ENCODE measurements around the gene SAMM50.
A peak's percentile ranks its signal among the peaks of the same experiment; 100 is the strongest.

The SAMM50 gene

DNA sequence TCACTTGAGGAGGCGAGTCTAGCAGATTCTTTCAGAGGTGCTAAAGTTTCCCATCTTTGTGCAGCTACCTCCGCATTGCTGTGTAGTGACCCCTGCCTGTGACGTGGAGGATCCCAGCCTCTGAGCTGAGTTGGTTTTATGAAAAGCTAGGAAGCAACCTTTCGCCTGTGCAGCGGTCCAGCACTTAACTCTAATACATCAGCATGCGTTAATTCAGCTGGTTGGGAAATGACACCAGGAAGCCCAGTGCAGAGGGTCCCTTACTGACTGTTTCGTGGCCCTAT lies 8.9 kb upstream of the SAMM50 start:
- peaks cover 7% of the 10 kb centered on the region for H3K4me1 ChIP-seq (ENCODE audit: control insufficient read depth, insufficient read depth, low read depth, low read length)
- WGBS = 88% methylated on average over 7 of the region's 7 CpGs
- H2AFZ ChIP-seq (ENCODE audit: low read depth, low read length) = no peak overlapping the region
- H4K8ac ChIP-seq (ENCODE audit: low read length) = no peak overlapping the region
- peaks cover 6% of the 10 kb centered on the region for H3K79me1 ChIP-seq (replicated peaks; ENCODE audit: low read length, poor library complexity, severe bottlenecking)
- no peak overlapping the region for H2BK12ac ChIP-seq (ENCODE audit: low read length in 2 of 2)
- no peak overlapping the region for H3K18ac ChIP-seq (ENCODE audit: low read depth in 1 of 2, low read length in 2 of 2)
- no peak for DNase-seq
- no peak overlapping the region for H2BK5ac ChIP-seq (ENCODE audit: low read depth, low read length, poor library complexity, severe bottlenecking)
- no peaks in the 10 kb centered on the region for H3K27me3 ChIP-seq (ENCODE audit: control insufficient read depth in 1 of 2, insufficient read depth in 1 of 2, low read length in 2 of 2)
- H3K4me2 ChIP-seq (ENCODE audit: low read length, poor library complexity, severe bottlenecking) = no peak overlapping the region
- peaks cover 6% of the 10 kb centered on the region for H3K9me3 ChIP-seq (ENCODE audit: control insufficient read depth, low read length)
- H3K4ac ChIP-seq (ENCODE audit: low read depth in 1 of 2, low read length in 2 of 2) = no peak overlapping the region
- H2BK120ac ChIP-seq (ENCODE audit: low read depth, low read length) = no peak overlapping the region
- H3K4me3 ChIP-seq (ENCODE audit: insufficient read depth in 1 of 2, low read depth in 1 of 2, low read length in 2 of 2) = no peak overlapping the region
- H2AK5ac ChIP-seq (ENCODE audit: low read length, severe bottlenecking) = no peak overlapping the region
- no peak overlapping the region for H3K23ac ChIP-seq (ENCODE audit: low read length in 2 of 2)
- H3K36me3 ChIP-seq (ENCODE audit: control insufficient read depth in 1 of 2, insufficient read depth in 2 of 2, low read depth in 1 of 2, low read length in 2 of 2) = peaks cover 24 to 45% of the 10 kb centered on the region in 2 experiments
- H4K91ac ChIP-seq (ENCODE audit: low read length) = no peak overlapping the region
- no peak overlapping the region for H3K14ac ChIP-seq (ENCODE audit: low read length in 2 of 2)
- no peak overlapping the region for H3K9ac ChIP-seq (ENCODE audit: low read length)
- no peak overlapping the region for H3K27ac ChIP-seq (ENCODE audit: low read length, poor library complexity, severe bottlenecking)
- H2BK15ac ChIP-seq (ENCODE audit: low read depth, poor library complexity, severe bottlenecking) = no peak overlapping the region

DNA sequence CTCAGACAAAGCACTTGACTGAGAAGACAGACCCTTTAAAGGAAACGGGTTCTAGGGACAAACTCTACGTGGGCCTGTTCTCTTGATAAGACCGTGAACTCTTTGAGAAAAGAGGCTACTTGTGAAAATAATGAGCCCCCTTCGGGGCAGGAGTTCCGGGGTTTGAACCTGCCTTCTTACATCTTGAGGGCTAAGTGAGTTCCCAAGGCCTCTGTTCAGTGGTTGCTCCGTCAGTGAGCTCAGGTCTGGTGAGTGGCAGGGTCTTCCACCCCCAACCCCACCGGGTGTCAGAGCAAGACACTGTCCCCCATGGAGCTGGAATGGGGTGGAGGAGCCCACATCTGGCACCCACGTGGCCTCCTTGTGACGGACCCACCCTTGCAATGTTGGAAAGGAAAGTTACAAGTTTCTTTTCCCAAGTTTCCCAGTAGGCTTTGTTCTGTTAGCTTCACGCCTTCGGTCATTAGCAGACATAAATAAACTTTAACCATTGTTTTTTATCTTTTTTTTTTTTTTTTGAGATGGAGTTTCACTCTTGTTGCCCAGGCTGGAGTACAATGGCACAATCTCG lies 6.3 kb upstream of the SAMM50 start:
- Histone ChIP-seq H3K4ac (ENCODE audit: low read depth in 1 of 2, low read length in 2 of 2) (no peak overlapping the region), H4K8ac (ENCODE audit: low read length) (no peak overlapping the region), H2BK15ac (ENCODE audit: low read depth, poor library complexity, severe bottlenecking) (no peak overlapping the region), H4K91ac (ENCODE audit: low read length) (no peak overlapping the region), H2BK5ac (ENCODE audit: low read depth, low read length, poor library complexity, severe bottlenecking) (no peak overlapping the region), H3K14ac (ENCODE audit: low read length in 2 of 2) (no peak overlapping the region), H2AK5ac (ENCODE audit: low read length, severe bottlenecking) (no peak overlapping the region), H3K27ac (ENCODE audit: low read length, poor library complexity, severe bottlenecking) (no peak overlapping the region), H3K9me3 (ENCODE audit: control insufficient read depth, low read length) (no peaks in the 10 kb centered on the region), H2AFZ (ENCODE audit: low read depth, low read length) (no peak overlapping the region), H2BK12ac (ENCODE audit: low read length in 2 of 2) (no peak overlapping the region), H2BK120ac (ENCODE audit: low read depth, low read length) (no peak overlapping the region), H3K4me2 (ENCODE audit: low read length, poor library complexity, severe bottlenecking) (no peak overlapping the region), H3K9ac (ENCODE audit: low read length) (no peak overlapping the region), H3K27me3 (ENCODE audit: control insufficient read depth in 1 of 2, insufficient read depth in 1 of 2, low read length in 2 of 2) (no peaks in the 10 kb centered on the region), H3K4me1 (ENCODE audit: control insufficient read depth, insufficient read depth, low read depth, low read length) (peaks cover 7% of the 10 kb centered on the region), H3K79me1 (replicated peaks; ENCODE audit: low read length, poor library complexity, severe bottlenecking) (peaks cover 3% of the 10 kb centered on the region), H3K4me3 (ENCODE audit: insufficient read depth in 1 of 2, low read depth in 1 of 2, low read length in 2 of 2) (no peak overlapping the region), H3K23ac (ENCODE audit: low read length in 2 of 2) (no peak overlapping the region), H3K18ac (ENCODE audit: low read depth in 1 of 2, low read length in 2 of 2) (no peak overlapping the region), H3K36me3 (ENCODE audit: control insufficient read depth in 1 of 2, insufficient read depth in 2 of 2, low read depth in 1 of 2, low read length in 2 of 2) (peaks cover 3 to 41% of the 10 kb centered on the region in 2 experiments)
- 91% methylated on average over 9 of the region's 12 CpGs for WGBS
- no peak for DNase-seq

DNA sequence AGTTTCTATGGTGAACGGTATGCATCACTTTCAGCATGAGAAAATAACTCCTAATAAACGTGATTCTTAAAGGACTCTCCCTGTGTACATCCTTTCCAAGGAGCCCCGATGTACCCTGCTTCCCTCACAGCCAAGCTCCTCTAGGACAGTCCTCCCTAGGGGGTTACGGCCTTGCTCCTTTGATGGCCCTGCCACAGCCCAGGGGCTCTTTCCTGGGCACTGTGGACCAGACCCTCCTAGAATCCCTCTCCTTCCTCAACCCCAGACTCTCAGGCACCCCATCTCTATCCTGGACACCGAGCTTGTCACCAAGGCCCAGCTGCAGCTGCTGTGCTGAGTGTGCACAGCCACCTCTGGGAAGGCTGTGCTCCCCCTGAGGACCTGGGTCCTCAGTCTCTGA lies 3.9 kb upstream of the SAMM50 start:
- peaks cover 0 to 17% of the 10 kb centered on the region in 2 experiments for H3K36me3 ChIP-seq (ENCODE audit: control insufficient read depth in 1 of 2, insufficient read depth in 2 of 2, low read depth in 1 of 2, low read length in 2 of 2)
- WGBS = 94% methylated on average over 5 of the region's 5 CpGs

DNA sequence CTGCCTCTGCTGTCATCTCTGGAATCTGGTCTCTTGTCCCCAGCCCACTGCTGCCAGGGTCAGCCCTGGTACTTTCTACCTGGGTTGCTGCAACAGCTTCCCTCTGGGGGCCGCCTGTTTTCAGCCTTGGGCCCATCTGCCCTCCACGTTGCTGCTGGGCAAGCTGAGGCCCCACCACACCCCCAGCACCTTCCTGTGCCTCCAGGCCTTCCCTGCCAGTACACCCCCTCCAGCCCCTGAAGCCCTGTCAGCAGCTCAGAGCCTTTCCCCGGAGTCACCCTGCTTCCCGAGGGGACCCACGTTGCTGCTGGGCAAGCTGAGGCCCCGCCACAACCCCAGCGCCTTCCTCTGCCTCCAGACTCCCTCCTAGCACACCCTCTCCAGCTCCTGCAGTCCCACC lies 3.3 kb upstream of the SAMM50 start:
- Histone ChIP-seq H2BK15ac (ENCODE audit: low read depth, poor library complexity, severe bottlenecking) (no peak overlapping the region), H3K9ac (ENCODE audit: low read length) (no peak overlapping the region), H2BK120ac (ENCODE audit: low read depth, low read length) (no peak overlapping the region), H3K14ac (ENCODE audit: low read length in 2 of 2) (no peak overlapping the region), H3K4me1 (ENCODE audit: control insufficient read depth, insufficient read depth, low read depth, low read length) (peaks cover 7% of the 10 kb centered on the region), H3K18ac (ENCODE audit: low read depth in 1 of 2, low read length in 2 of 2) (no peak overlapping the region), H3K9me3 (ENCODE audit: control insufficient read depth, low read length) (no peaks in the 10 kb centered on the region), H4K8ac (ENCODE audit: low read length) (peak overlapping the region; percentile 67), H2AFZ (ENCODE audit: low read depth, low read length) (no peak overlapping the region), H3K4me2 (ENCODE audit: low read length, poor library complexity, severe bottlenecking) (no peak overlapping the region), H3K23ac (ENCODE audit: low read length in 2 of 2) (no peak overlapping the region), H3K27me3 (ENCODE audit: control insufficient read depth in 1 of 2, insufficient read depth in 1 of 2, low read length in 2 of 2) (no peaks in the 10 kb centered on the region), H2BK5ac (ENCODE audit: low read depth, low read length, poor library complexity, severe bottlenecking) (no peak overlapping the region), H3K27ac (ENCODE audit: low read length, poor library complexity, severe bottlenecking) (no peak overlapping the region), H3K4me3 (ENCODE audit: insufficient read depth in 1 of 2, low read depth in 1 of 2, low read length in 2 of 2) (no peak overlapping the region), H3K36me3 (ENCODE audit: control insufficient read depth in 1 of 2, insufficient read depth in 2 of 2, low read depth in 1 of 2, low read length in 2 of 2) (peaks cover 0 to 14% of the 10 kb centered on the region in 2 experiments), H3K79me1 (replicated peaks; ENCODE audit: low read length, poor library complexity, severe bottlenecking) (peaks cover 8% of the 10 kb centered on the region), H2AK5ac (ENCODE audit: low read length, severe bottlenecking) (no peak overlapping the region), H4K91ac (ENCODE audit: low read length) (no peak overlapping the region), H2BK12ac (ENCODE audit: low read length in 2 of 2) (no peak overlapping the region), H3K4ac (ENCODE audit: low read depth in 1 of 2, low read length in 2 of 2) (no peak overlapping the region)
- WGBS = 84% methylated on average over 7 of the region's 7 CpGs
- DNase-seq = no peak

More for the DNA sequence above, 3.9 kb upstream of the SAMM50 start:
- no peak overlapping the region for H3K27ac ChIP-seq (ENCODE audit: low read length, poor library complexity, severe bottlenecking)
- H3K14ac ChIP-seq (ENCODE audit: low read length in 2 of 2) = no peak overlapping the region
- no peak overlapping the region for H2BK120ac ChIP-seq (ENCODE audit: low read depth, low read length)
- H3K27me3 ChIP-seq (ENCODE audit: control insufficient read depth in 1 of 2, insufficient read depth in 1 of 2, low read length in 2 of 2) = no peaks in the 10 kb centered on the region
- H3K9me3 ChIP-seq (ENCODE audit: control insufficient read depth, low read length) = no peaks in the 10 kb centered on the region
- H3K79me1 ChIP-seq (replicated peaks; ENCODE audit: low read length, poor library complexity, severe bottlenecking) = peaks cover 10% of the 10 kb centered on the region
- no peak overlapping the region for H3K18ac ChIP-seq (ENCODE audit: low read depth in 1 of 2, low read length in 2 of 2)
- no peak overlapping the region for H3K23ac ChIP-seq (ENCODE audit: low read length in 2 of 2)
- H4K91ac ChIP-seq (ENCODE audit: low read length) = no peak overlapping the region
- no peak overlapping the region for H3K4me2 ChIP-seq (ENCODE audit: low read length, poor library complexity, severe bottlenecking)
- H3K4me1 ChIP-seq (ENCODE audit: control insufficient read depth, insufficient read depth, low read depth, low read length) = peaks cover 5% of the 10 kb centered on the region
- H2AFZ ChIP-seq (ENCODE audit: low read depth, low read length) = no peak overlapping the region
- H2BK15ac ChIP-seq (ENCODE audit: low read depth, poor library complexity, severe bottlenecking) = no peak overlapping the region
- DNase-seq = no peak
- H2AK5ac ChIP-seq (ENCODE audit: low read length, severe bottlenecking) = no peak overlapping the region
- no peak overlapping the region for H3K4me3 ChIP-seq (ENCODE audit: insufficient read depth in 1 of 2, low read depth in 1 of 2, low read length in 2 of 2)
- no peak overlapping the region for H2BK5ac ChIP-seq (ENCODE audit: low read depth, low read length, poor library complexity, severe bottlenecking)
- no peak overlapping the region for H3K9ac ChIP-seq (ENCODE audit: low read length)
- H2BK12ac ChIP-seq (ENCODE audit: low read length in 2 of 2) = no peak overlapping the region
- H3K4ac ChIP-seq (ENCODE audit: low read depth in 1 of 2, low read length in 2 of 2) = no peak overlapping the region
- no peak overlapping the region for H4K8ac ChIP-seq (ENCODE audit: low read length)

All from mesenchymal stem cell (in vitro differentiated cells and primary cell).